SK-N-SH (cell line): ENCODE data around the gene CALD1. TPM values are rescaled to one million over a fixed set of nuclear protein-coding genes. Genes with fewer than 3 reads are reported as not detected.
A peak's percentile ranks its signal among the peaks of the same experiment; 100 is the strongest.

ENCODE experiments used
- CTCF ChIA-PET: fragments of 300-600, 350-600 bp; formaldehyde crosslinking; extraction: SDS; loops from one replicate; lab custom pipeline; 2021; lab: Yijun Ruan, JAX
- POLR2A ChIA-PET: fragments of 350-600 bp; sonication (Branson Sonifier 250); formaldehyde crosslinking; extraction: SDS; loops from one replicate; lab custom pipeline; 2020; ENCODE audit warnings: antibody characterized with exemption, inconsistent platforms; lab: Yijun Ruan, JAX
- DNase-seq: peaks from one replicate; pipeline ENCODE4 v3.0.0; 2012
- H2AFZ ChIP-seq: fragments of 200-600 bp; sonication (generic); 2 replicates; pipeline ENCODE4 v1.8.1; 2016; ENCODE audit warnings: antibody characterized with exemption, mild to moderate bottlenecking, low read depth
- H3F3A ChIP-seq: fragments of 200-600 bp; sonication (generic); replicated peaks from 2 replicates; pipeline ENCODE3; 2016; ENCODE audit warnings: antibody characterized with exemption, mild to moderate bottlenecking; ENCODE audit not compliant: insufficient read depth
- H3K27ac ChIP-seq, 2 experiments: fragments of 200-500 bp in 1 of 2; fragments of 200-600 bp in 1 of 2; sonication (Bioruptor generic) in 1 of 2; sonication (generic), shearing (Covaris generic) in 1 of 2; 2 replicates each; pipeline versions ENCODE4 v1.5.1 to v1.6.1; 2014 to 2016; ENCODE audit warnings: low read depth in 2 of 2, inconsistent platforms in 1 of 2, low read length in 1 of 2, mild to moderate bottlenecking in 1 of 2, mixed read lengths in 1 of 2
- H3K27me3 ChIP-seq: fragments of 200-600 bp; sonication (generic), shearing (Covaris generic); 2 replicates; pipeline ENCODE4 v1.6.1; 2016; ENCODE audit warnings: mixed run types; ENCODE audit not compliant: insufficient read depth
- H3K36me3 ChIP-seq, 2 experiments: fragments of 200-500 bp in 1 of 2; fragments of 200-600 bp in 1 of 2; sonication (Bioruptor generic) in 1 of 2; sonication (generic) in 1 of 2; replicated peaks in 1 of 2; 2 replicates each; pipeline versions ENCODE3 to v1.5.1; 2014 to 2016; ENCODE audit warnings: low read length in 1 of 2, mild to moderate bottlenecking in 1 of 2; ENCODE audit not compliant: insufficient read depth in 2 of 2, control insufficient read depth in 1 of 2
- H3K4me1 ChIP-seq, 2 experiments: fragments of 200-500 bp in 1 of 2; fragments of 200-600 bp in 1 of 2; sonication (Bioruptor generic) in 1 of 2; sonication (generic), shearing (Covaris generic) in 1 of 2; 2 replicates each; pipeline versions ENCODE4 v1.5.1 to v1.6.1; 2014 to 2016; ENCODE audit warnings: low read depth in 1 of 2, low read length in 1 of 2, mixed run types in 1 of 2; ENCODE audit not compliant: insufficient read depth in 2 of 2, control insufficient read depth in 1 of 2
- H3K4me2 ChIP-seq: fragments of 200-600 bp; sonication (generic), shearing (Covaris generic); 2 replicates; pipeline ENCODE4 v1.6.1; 2017; ENCODE audit warnings: mixed run types
- H3K4me3 ChIP-seq, 2 experiments: fragments of 200-500 bp in 1 of 2; fragments of 200-600 bp in 1 of 2; sonication (Bioruptor generic) in 1 of 2; sonication (generic), shearing (Covaris generic) in 1 of 2; 2 replicates each; pipeline versions ENCODE4 v1.5.1 to v1.8.1; 2014 to 2016; ENCODE audit warnings: low read depth in 2 of 2, inconsistent platforms in 1 of 2, low read length in 1 of 2, mild to moderate bottlenecking in 1 of 2, mixed read lengths in 1 of 2, moderate library complexity in 1 of 2
- H3K79me2 ChIP-seq: fragments of 200-600 bp; sonication (generic); 2 replicates; pipeline ENCODE4 v1.8.1; 2017; ENCODE audit warnings: mild to moderate bottlenecking; ENCODE audit not compliant: insufficient read depth
- H3K9ac ChIP-seq: fragments of 200-600 bp; sonication (generic); 2 replicates; pipeline ENCODE4 v1.6.1; 2017; ENCODE audit warnings: mixed run types
- H3K9me2 ChIP-seq: fragments of 200-600 bp; sonication (generic); 2 replicates; pipeline ENCODE4 v1.6.1; 2017; ENCODE audit warnings: mixed run types
- H3K9me3 ChIP-seq: fragments of 200-600 bp; sonication (generic); 2 replicates; pipeline ENCODE4 v1.6.1; 2017; ENCODE audit warnings: mixed run types, mild to moderate bottlenecking, moderate library complexity
- H4K20me1 ChIP-seq: fragments of 200-600 bp; sonication (generic); 2 replicates; pipeline ENCODE4 v1.6.1; 2017; ENCODE audit warnings: mild to moderate bottlenecking, mixed run types; ENCODE audit not compliant: insufficient read depth
- CHD2 ChIP-seq: fragments of 150-350 bp; IDR thresholded peaks from 2 replicates; pipeline ENCODE4 v1.6.1; 2018; ENCODE audit warnings: low read length; ENCODE audit not compliant: partially characterized antibody
- FOSL2 ChIP-seq: IDR thresholded peaks from 2 replicates; pipeline ENCODE4 v1.4.0; 2012; ENCODE audit warnings: low read depth, mild to moderate bottlenecking, moderate library complexity, borderline replicate concordance
- GABPA ChIP-seq: IDR thresholded peaks from 2 replicates; pipeline ENCODE4 v1.4.0; 2012; ENCODE audit warnings: low read depth, mild to moderate bottlenecking
- GATA2 ChIP-seq: sonication (generic); formaldehyde crosslinking; IDR thresholded peaks from 2 replicates; pipeline ENCODE4 v1.5.0; 2020; ENCODE audit warnings: mild to moderate bottlenecking, missing genetic modification reagents
- JUND ChIP-seq: IDR thresholded peaks from 2 replicates; pipeline ENCODE4 v1.4.0; 2012
- MEF2A ChIP-seq: IDR thresholded peaks from 2 replicates; pipeline ENCODE4 v1.4.0; 2012; ENCODE audit warnings: low read depth, borderline replicate concordance
- NRF1 ChIP-seq: IDR thresholded peaks from 2 replicates; pipeline ENCODE4 v1.6.1; 2012; ENCODE audit warnings: low read depth, mild to moderate bottlenecking, low read length
- POLR2AphosphoS5 ChIP-seq: IDR thresholded peaks from 2 replicates; pipeline ENCODE4 v1.6.1; 2012; ENCODE audit warnings: low read depth, low read length
- RAD21 ChIP-seq: IDR thresholded peaks from 2 replicates; pipeline ENCODE4 v1.6.1; 2012; ENCODE audit warnings: mild to moderate bottlenecking, low read length
- RFX5 ChIP-seq: IDR thresholded peaks from 2 replicates; pipeline ENCODE4 v1.6.1; 2012; ENCODE audit warnings: mild to moderate bottlenecking, improper control_type of control experiment, low read length
- RXRA ChIP-seq: IDR thresholded peaks from 2 replicates; pipeline ENCODE4 v1.4.0; 2012; ENCODE audit warnings: low read depth, mild to moderate bottlenecking, borderline replicate concordance
- SMC3 ChIP-seq: IDR thresholded peaks from 2 replicates; pipeline ENCODE4 v1.6.1; 2012; ENCODE audit warnings: low read depth, low read length, improper control_type of control experiment
- TAF1 ChIP-seq: IDR thresholded peaks from 2 replicates; pipeline ENCODE4 v1.6.1; 2012; ENCODE audit warnings: low read depth, mild to moderate bottlenecking, low read length, moderate library complexity, borderline replicate concordance
- TCF12 ChIP-seq: IDR thresholded peaks from 2 replicates; pipeline ENCODE4 v1.4.0; 2012
- TEAD4 ChIP-seq: IDR thresholded peaks from 2 replicates; pipeline ENCODE4 v1.4.0; 2012; ENCODE audit warnings: mild to moderate bottlenecking, borderline replicate concordance; ENCODE audit not compliant: insufficient read depth
- YY1 ChIP-seq: IDR thresholded peaks from 2 replicates; pipeline ENCODE4 v1.4.0; 2012; ENCODE audit warnings: low read depth, mild to moderate bottlenecking
- WGBS: methylation state at CpG from one replicate; pipeline ENCODE4 v1.1.6; 2017; ENCODE audit warnings: low lambda C conversion rate; 5-methylcytosine and 5-hydroxymethylcytosine counted together
- polyA plus RNA-seq, 3 experiments: library from polyadenylated mRNA; depleted of rRNA; stranded (reverse); fragments of >200 nt; gene quantifications; 2 replicates each; pipeline ENCODE4 v1.2.3, GENCODE V29; 2012
- TF ChIP-seq, protein P1 (sequence below): fragments of 200-600 bp; sonication (generic); IDR thresholded peaks from 2 replicates; pipeline ENCODE4 v1.6.1; 2017; ENCODE audit warnings: antibody characterized with exemption, mild to moderate bottlenecking, moderate library complexity
- TF ChIP-seq, protein P2 (sequence below): IDR thresholded peaks from 2 replicates; pipeline ENCODE4 v1.4.0; 2012; ENCODE audit warnings: low read depth, borderline replicate concordance
- TF ChIP-seq, protein P3 (sequence below): fragments of 150-350 bp; IDR thresholded peaks from 2 replicates; pipeline ENCODE4 v1.6.1; 2017; ENCODE audit warnings: antibody characterized with exemption, low read length, low read depth, borderline replicate concordance
- TF ChIP-seq, protein P4 (sequence below): IDR thresholded peaks from 2 replicates; pipeline ENCODE4 v1.4.0; 2012; ENCODE audit warnings: low read depth, borderline replicate concordance

CALD1 gene
- polyA plus RNA-seq, 1 of the 3 experiments (the other 2 are of a cell fraction), result 299 TPM

DNA sequence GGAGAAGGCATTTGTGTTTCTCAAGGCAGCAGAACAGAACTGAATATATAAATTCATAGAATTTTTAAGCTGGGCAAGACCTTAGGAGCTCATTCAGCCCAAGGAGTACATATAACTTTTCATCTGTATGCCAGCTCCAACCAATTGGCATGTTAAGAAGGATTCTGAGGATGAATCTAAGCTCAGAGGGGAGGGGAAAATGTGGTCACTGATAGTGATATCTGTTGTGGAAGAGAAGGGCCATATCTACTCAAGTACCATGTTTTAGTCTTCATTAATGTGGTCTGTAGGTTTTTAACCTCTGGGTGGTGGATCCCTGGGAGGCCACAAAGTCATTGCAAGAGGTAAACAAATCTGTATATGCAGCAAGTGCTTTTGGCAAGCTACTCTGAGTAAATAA lies 6.4 kb downstream of the CALD1 start:
- no peak for DNase-seq
- no peak overlapping the region for H3K4me3 ChIP-seq
- peaks cover 10 to 43% of the 10 kb centered on the region in 2 experiments for H3K4me1 ChIP-seq
- peaks cover 47 to 48% of the 10 kb centered on the region in 2 experiments for H3K36me3 ChIP-seq
- no peaks in the 10 kb centered on the region for H3K9me3 ChIP-seq
- no peaks in the 10 kb centered on the region for H3K9me2 ChIP-seq
- ChIA-PET CTCF (interaction anchor here (1.4 kb wide), 1 partner anchor 31 kb away, joined by 3 read pairs; no protein-coding TSS in a partner anchor), POLR2A (no interaction called here)
- H3F3A ChIP-seq, result peaks cover 25% of the 10 kb centered on the region
- peaks cover 97% of the 10 kb centered on the region for H4K20me1 ChIP-seq
- H3K9ac ChIP-seq, result no peak overlapping the region
- H3K27me3 ChIP-seq, result no peaks in the 10 kb centered on the region
- no peak overlapping the region for H2AFZ ChIP-seq
- H3K4me2 ChIP-seq, result 0 out of 2 replicates have a peak overlapping the region, but pooled peaks have one; percentile 86
- no peak for TF ChIP-seq TAF1
- no peak for TF ChIP-seq GATA2
- TF ChIP-seq, protein P1, sequence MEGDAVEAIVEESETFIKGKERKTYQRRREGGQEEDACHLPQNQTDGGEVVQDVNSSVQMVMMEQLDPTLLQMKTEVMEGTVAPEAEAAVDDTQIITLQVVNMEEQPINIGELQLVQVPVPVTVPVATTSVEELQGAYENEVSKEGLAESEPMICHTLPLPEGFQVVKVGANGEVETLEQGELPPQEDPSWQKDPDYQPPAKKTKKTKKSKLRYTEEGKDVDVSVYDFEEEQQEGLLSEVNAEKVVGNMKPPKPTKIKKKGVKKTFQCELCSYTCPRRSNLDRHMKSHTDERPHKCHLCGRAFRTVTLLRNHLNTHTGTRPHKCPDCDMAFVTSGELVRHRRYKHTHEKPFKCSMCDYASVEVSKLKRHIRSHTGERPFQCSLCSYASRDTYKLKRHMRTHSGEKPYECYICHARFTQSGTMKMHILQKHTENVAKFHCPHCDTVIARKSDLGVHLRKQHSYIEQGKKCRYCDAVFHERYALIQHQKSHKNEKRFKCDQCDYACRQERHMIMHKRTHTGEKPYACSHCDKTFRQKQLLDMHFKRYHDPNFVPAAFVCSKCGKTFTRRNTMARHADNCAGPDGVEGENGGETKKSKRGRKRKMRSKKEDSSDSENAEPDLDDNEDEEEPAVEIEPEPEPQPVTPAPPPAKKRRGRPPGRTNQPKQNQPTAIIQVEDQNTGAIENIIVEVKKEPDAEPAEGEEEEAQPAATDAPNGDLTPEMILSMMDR, result no peak
- no peak for TF ChIP-seq TCF12
- no peak for TF ChIP-seq RXRA
- TF ChIP-seq YY1, result no peak
- TF ChIP-seq JUND, result no peak
- TF ChIP-seq, protein P2, sequence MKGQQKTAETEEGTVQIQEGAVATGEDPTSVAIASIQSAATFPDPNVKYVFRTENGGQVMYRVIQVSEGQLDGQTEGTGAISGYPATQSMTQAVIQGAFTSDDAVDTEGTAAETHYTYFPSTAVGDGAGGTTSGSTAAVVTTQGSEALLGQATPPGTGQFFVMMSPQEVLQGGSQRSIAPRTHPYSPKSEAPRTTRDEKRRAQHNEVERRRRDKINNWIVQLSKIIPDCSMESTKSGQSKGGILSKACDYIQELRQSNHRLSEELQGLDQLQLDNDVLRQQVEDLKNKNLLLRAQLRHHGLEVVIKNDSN, result no peak
- TF ChIP-seq, all 33 proteins: peak for 0
- peak overlapping the region in 1 of 2 experiments; percentile 7; a peak in 1 of 4 replicates for H3K27ac ChIP-seq
- H3K79me2 ChIP-seq, result peaks cover 100% of the 10 kb centered on the region

DNA sequence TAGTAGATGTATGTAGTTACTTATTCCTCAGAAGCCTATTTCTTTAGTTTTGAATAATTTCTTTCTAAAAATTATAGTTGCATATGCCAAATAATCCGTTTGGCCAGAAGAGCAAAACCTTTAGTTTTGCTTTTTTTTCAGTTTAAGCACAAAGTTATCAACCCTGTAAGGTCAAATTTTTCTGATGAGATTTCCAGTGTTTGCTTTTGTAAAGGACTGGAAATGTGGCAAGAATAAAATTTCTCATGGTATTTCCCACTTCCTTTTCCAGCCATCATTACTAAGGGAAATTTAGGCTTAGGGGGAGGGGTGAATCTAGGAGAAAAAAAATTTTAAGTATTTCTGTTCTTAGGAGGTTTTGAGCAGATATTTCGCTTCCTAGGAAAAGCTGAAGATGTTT lies 7.6 kb downstream of the CALD1 start:
- POLR2A ChIA-PET, result no interaction called here
- Histone ChIP-seq H4K20me1 (peaks cover 97% of the 10 kb centered on the region), H3K9ac (no peak overlapping the region), H3K9me3 (no peaks in the 10 kb centered on the region), H3K9me2 (no peaks in the 10 kb centered on the region), H2AFZ (no peak overlapping the region), H3K27me3 (no peaks in the 10 kb centered on the region), H3K36me3 (peaks cover 45 to 51% of the 10 kb centered on the region in 2 experiments), H3K27ac (peak overlapping the region in 1 of 2 experiments; percentile 13; a peak in 1 of 4 replicates)
- TF ChIP-seq, protein P3, sequence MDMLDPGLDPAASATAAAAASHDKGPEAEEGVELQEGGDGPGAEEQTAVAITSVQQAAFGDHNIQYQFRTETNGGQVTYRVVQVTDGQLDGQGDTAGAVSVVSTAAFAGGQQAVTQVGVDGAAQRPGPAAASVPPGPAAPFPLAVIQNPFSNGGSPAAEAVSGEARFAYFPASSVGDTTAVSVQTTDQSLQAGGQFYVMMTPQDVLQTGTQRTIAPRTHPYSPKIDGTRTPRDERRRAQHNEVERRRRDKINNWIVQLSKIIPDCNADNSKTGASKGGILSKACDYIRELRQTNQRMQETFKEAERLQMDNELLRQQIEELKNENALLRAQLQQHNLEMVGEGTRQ, result no peak
- TF ChIP-seq FOSL2, result no peak
- TF ChIP-seq, protein P1, result no peak
- TF ChIP-seq POLR2AphosphoS5, result no peak
- no peak for TF ChIP-seq MEF2A
- no peak for TF ChIP-seq TAF1
- TF ChIP-seq RAD21, result no peak
- TF ChIP-seq, protein P4, sequence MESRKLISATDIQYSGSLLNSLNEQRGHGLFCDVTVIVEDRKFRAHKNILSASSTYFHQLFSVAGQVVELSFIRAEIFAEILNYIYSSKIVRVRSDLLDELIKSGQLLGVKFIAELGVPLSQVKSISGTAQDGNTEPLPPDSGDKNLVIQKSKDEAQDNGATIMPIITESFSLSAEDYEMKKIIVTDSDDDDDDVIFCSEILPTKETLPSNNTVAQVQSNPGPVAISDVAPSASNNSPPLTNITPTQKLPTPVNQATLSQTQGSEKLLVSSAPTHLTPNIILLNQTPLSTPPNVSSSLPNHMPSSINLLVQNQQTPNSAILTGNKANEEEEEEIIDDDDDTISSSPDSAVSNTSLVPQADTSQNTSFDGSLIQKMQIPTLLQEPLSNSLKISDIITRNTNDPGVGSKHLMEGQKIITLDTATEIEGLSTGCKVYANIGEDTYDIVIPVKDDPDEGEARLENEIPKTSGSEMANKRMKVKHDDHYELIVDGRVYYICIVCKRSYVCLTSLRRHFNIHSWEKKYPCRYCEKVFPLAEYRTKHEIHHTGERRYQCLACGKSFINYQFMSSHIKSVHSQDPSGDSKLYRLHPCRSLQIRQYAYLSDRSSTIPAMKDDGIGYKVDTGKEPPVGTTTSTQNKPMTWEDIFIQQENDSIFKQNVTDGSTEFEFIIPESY, result no peak
- TF ChIP-seq NRF1, result no peak
- TF ChIP-seq CHD2, result no peak
- no peak for TF ChIP-seq SMC3
- no peak for TF ChIP-seq RXRA
- no peak for TF ChIP-seq YY1
- TF ChIP-seq TEAD4, result no peak
- TF ChIP-seq GATA2, result no peak
- no peak for TF ChIP-seq GABPA
- no peak for TF ChIP-seq RFX5
- no peak for TF ChIP-seq TCF12
- TF ChIP-seq, all 33 proteins: peak for 0
- Histone ChIP-seq H3K79me2 (peaks cover 100% of the 10 kb centered on the region), H3K4me3 (no peak overlapping the region), H3K4me1 (peaks cover 10 to 42% of the 10 kb centered on the region in 2 experiments), H3F3A (peaks cover 23% of the 10 kb centered on the region), H3K4me2 (peak overlapping the region; percentile 30)
- no peak for DNase-seq
- CTCF ChIA-PET, result interaction anchor here (0.8 to 1.4 kb wide), 2 partner anchors 32 to 886 kb away, joined by 3 read pairs; no protein-coding TSS in a partner anchor
- 78% methylated on average over 2 of the region's 2 CpGs for WGBS
